GM21528 (cell line): ENCODE measurements around the gene FNDC3B.
"Not testable (repeated sequence)": the region's sequence is repeated elsewhere in the genome, so short reads cannot be mapped to it uniquely, and the experiment has no call there.

ENCODE experiments used
- ATAC-seq: cut with Tn5 transposase; IDR thresholded peaks from one replicate; pipeline ENCODE4 v1.9.1; 2021; ENCODE audit warnings: mild to moderate bottlenecking, moderate library complexity; ENCODE audit not compliant: unreplicated experiment, low FRiP score

Gene FNDC3B

GRCh38 chr3:172039436-172040077 lies at the start of gene FNDC3B:
FNDC3B (plus strand) TSS chr3:172039578; CDS start chr3:172112480, 72,902 bp downstream.
- peak; percentile 79 for ATAC-seq

GRCh38 chr3:171990239-171990638 lies 49.1 kb upstream of the FNDC3B start:
- not testable (repeated sequence) for ATAC-seq

GRCh38 chr3:171991166-171991565 lies 48.2 kb upstream of the FNDC3B start:
- no peak for ATAC-seq

GRCh38 chr3:171994646-171995428 lies 44.5 kb upstream of the FNDC3B start:
- no peak for ATAC-seq

- ATAC-seq: no peak
Observed at GRCh38 chr3:171995486-171995885, 43.9 kb upstream of the FNDC3B start.

- ATAC-seq: no peak
Observed at GRCh38 chr3:171996178-171996817, 43.1 kb upstream of the FNDC3B start.

GRCh38 chr3:171998731-171999130 lies 40.6 kb upstream of the FNDC3B start:
- ATAC-seq: not testable (repeated sequence)

- ATAC-seq: not testable (repeated sequence)
Observed at GRCh38 chr3:172001616-172002015, 37.8 kb upstream of the FNDC3B start.

GRCh38 chr3:172002512-172003078 lies 36.8 kb upstream of the FNDC3B start:
- no peak for ATAC-seq

GRCh38 chr3:172003146-172003545 lies 36.2 kb upstream of the FNDC3B start:
- ATAC-seq: no peak

GRCh38 chr3:172007065-172007370 lies 32.4 kb upstream of the FNDC3B start:
- ATAC-seq: no peak

- ATAC-seq: no peak
Observed at GRCh38 chr3:172009803-172010202, 29.6 kb upstream of the FNDC3B start.

- ATAC-seq: no peak
Observed at GRCh38 chr3:172012775-172013174, 26.6 kb upstream of the FNDC3B start.

GRCh38 chr3:172014145-172014544 lies 25.2 kb upstream of the FNDC3B start:
- ATAC-seq: no peak

- ATAC-seq: no peak
Observed at GRCh38 chr3:172018364-172018763, 21.0 kb upstream of the FNDC3B start.

- no peak for ATAC-seq
Observed at GRCh38 chr3:172020763-172021162, 18.6 kb upstream of the FNDC3B start.

GRCh38 chr3:172021164-172021563 lies 18.2 kb upstream of the FNDC3B start:
- no peak for ATAC-seq

- ATAC-seq: no peak
Observed at GRCh38 chr3:172021859-172022258, 17.5 kb upstream of the FNDC3B start.

- ATAC-seq: no peak
Observed at GRCh38 chr3:172023915-172024314, 15.5 kb upstream of the FNDC3B start.

- ATAC-seq: no peak
Observed at GRCh38 chr3:172024679-172025078, 14.7 kb upstream of the FNDC3B start.

- ATAC-seq: no peak
Observed at GRCh38 chr3:172029425-172030098, 9.8 kb upstream of the FNDC3B start.
